ENCODE measurements around the gene CHMP2A.
"Not testable (repeated sequence)": the region's sequence is repeated elsewhere in the genome, so short reads cannot be mapped to it uniquely, and the experiment has no call there.

The CHMP2A gene

GRCh38 chr19:58554494-58555368 is at the start of gene CHMP2A:
Gene CHMP2A (minus strand): TSS chr19:58555105. CDS start chr19:58554212, 893 bp downstream.
- DNase-seq = no peak

GRCh38 chr19:58586133-58586765 is 31.3 kb upstream of the CHMP2A start:
- no peak for DNase-seq

- DNase-seq = no peak
Measured at GRCh38 chr19:58585442-58586132, 30.7 kb upstream of the CHMP2A start.

GRCh38 chr19:58584498-58585441 is 29.9 kb upstream of the CHMP2A start:
- no peak for DNase-seq

GRCh38 chr19:58582985-58583384 is 28.1 kb upstream of the CHMP2A start:
- no peak for DNase-seq

GRCh38 chr19:58581227-58582141 is 26.6 kb upstream of the CHMP2A start:
- no peak for DNase-seq

GRCh38 chr19:58579473-58580142 is 24.7 kb upstream of the CHMP2A start:
- DNase-seq = no peak

- no peak for DNase-seq
Measured at GRCh38 chr19:58578012-58578925, 23.4 kb upstream of the CHMP2A start.

- DNase-seq = not testable (repeated sequence)
Measured at GRCh38 chr19:58577581-58577980, 22.7 kb upstream of the CHMP2A start.

GRCh38 chr19:58575183-58576041 is 20.5 kb upstream of the CHMP2A start:
- no peak for DNase-seq

- DNase-seq = no peak
Measured at GRCh38 chr19:58573658-58574164, 18.8 kb upstream of the CHMP2A start.

- DNase-seq = no peak
Measured at GRCh38 chr19:58572818-58573657, 18.1 kb upstream of the CHMP2A start, which contains the start of gene MZF1. Gene MZF1 (minus strand): TSS chr19:58573335. CDS start chr19:58571389, 1,946 bp downstream.

- DNase-seq = no peak
Measured at GRCh38 chr19:58572026-58572817, 17.3 kb upstream of the CHMP2A start.

- no peak for DNase-seq
Measured at GRCh38 chr19:58571575-58571947, 16.7 kb upstream of the CHMP2A start.

- DNase-seq = no peak
Measured at GRCh38 chr19:58570770-58571574, 16.1 kb upstream of the CHMP2A start.

Measured in NCI-H2171 treated with DMSO at 0.1 percent for 48 hours (cell line).